Endothelial cell of umbilical vein (primary cell): ENCODE results near the gene SLC39A12. TPM values are rescaled to one million over a fixed set of nuclear protein-coding genes. Genes with fewer than 3 reads are reported as not detected.

Experiments
- BruUV-seq: library from RNA; stranded (reverse); fragments of 400-500 nt; replicated peaks from 2 replicates; lab custom pipeline; 2021; lab: Mats Ljungman, UMichigan
- CTCF ChIA-PET: fragments of 300-600, 350-600 bp; sonication (Branson Sonifier 250); formaldehyde crosslinking; loops from one replicate; lab custom pipeline; 2021; ENCODE audit warnings: antibody characterized with exemption, inconsistent platforms; lab: Charles Lee
- POLR2A ChIA-PET: fragments of 300-600, 350-600 bp; sonication (Branson Sonifier 250); formaldehyde crosslinking; loops from one replicate; lab custom pipeline; 2021; ENCODE audit warnings: antibody characterized with exemption, inconsistent platforms; lab: Charles Lee
- DNase-seq: peaks from one replicate; pipeline ENCODE4 v3.0.0-alpha.2; 2011; ENCODE audit warnings: low read depth, low spot score
- FAIRE-seq: peaks from 2 replicates; lab custom pipeline; 2011; peaks lifted over from hg19 to GRCh38; lab: Jason Lieb, UNC
- H2AFZ ChIP-seq: 2 replicates; pipeline ENCODE4 v1.6.0; 2012; ENCODE audit warnings: low read depth, low read length, control low read depth, inconsistent platforms
- H3K27ac ChIP-seq: 2 replicates; pipeline ENCODE4 v1.5.1; 2011; ENCODE audit warnings: low read depth, mild to moderate bottlenecking, control low read depth, low read length, moderate library complexity; ENCODE audit not compliant: insufficient read depth
- H3K27me3 ChIP-seq, 2 experiments: 2 replicates each; pipeline versions ENCODE4 v1.6.0 to v1.6.1; 2011; ENCODE audit warnings: low read length in 2 of 2, mixed read lengths in 1 of 2; ENCODE audit not compliant: control insufficient read depth in 2 of 2, insufficient read depth in 2 of 2
- H3K36me3 ChIP-seq, 2 experiments: 2 replicates in 1 of 2; 3 replicates in 1 of 2; pipeline ENCODE4 v1.5.1; 2011; ENCODE audit warnings: low read length in 2 of 2, mild to moderate bottlenecking in 1 of 2, moderate library complexity in 1 of 2; ENCODE audit not compliant: control insufficient read depth in 2 of 2, insufficient read depth in 2 of 2; ENCODE audit errors: extremely low read depth in 1 of 2
- H3K4me1 ChIP-seq: 3 replicates; pipeline ENCODE4 v1.5.1; 2011; ENCODE audit warnings: mild to moderate bottlenecking, low read length; ENCODE audit not compliant: control insufficient read depth, insufficient read depth; ENCODE audit errors: extremely low read depth
- H3K4me2 ChIP-seq: 2 replicates; pipeline ENCODE4 v1.6.1; 2011; ENCODE audit warnings: low read length, control low read depth, mixed read lengths; ENCODE audit not compliant: insufficient read depth
- H3K4me3 ChIP-seq, 3 experiments: fragments of 200-600 bp in 1 of 3; sonication (generic), shearing (Covaris generic) in 1 of 3; replicated peaks in 1 of 3; 2 replicates each; pipeline ENCODE4 v1.5.1; 2011 to 2016; ENCODE audit warnings: control low read depth in 3 of 3, low read length in 3 of 3, mild to moderate bottlenecking in 2 of 3, inconsistent platforms in 1 of 3, low read depth in 1 of 3, moderate library complexity in 1 of 3; ENCODE audit not compliant: insufficient read depth in 1 of 3
- H3K79me2 ChIP-seq: 2 replicates; pipeline ENCODE4 v1.6.0; 2012; ENCODE audit warnings: low read length, inconsistent platforms; ENCODE audit not compliant: control insufficient read depth, insufficient read depth
- H3K9ac ChIP-seq: replicated peaks from 2 replicates; pipeline ENCODE3; 2011; ENCODE audit warnings: low read length, control low read depth; ENCODE audit not compliant: insufficient read depth; ENCODE audit errors: extremely low read depth
- H3K9me1 ChIP-seq: replicated peaks from 3 replicates; pipeline ENCODE4 v1.6.0; 2011; ENCODE audit warnings: mild to moderate bottlenecking, low read length; ENCODE audit not compliant: control insufficient read depth, insufficient read depth; ENCODE audit errors: extremely low read depth
- H3K9me3 ChIP-seq: replicated peaks from 2 replicates; pipeline ENCODE4 v1.5.1; 2012; ENCODE audit warnings: low read length, inconsistent platforms; ENCODE audit not compliant: control insufficient read depth, insufficient read depth
- H4K20me1 ChIP-seq: replicated peaks from 2 replicates; pipeline ENCODE3; 2011; ENCODE audit warnings: mild to moderate bottlenecking, low read length; ENCODE audit not compliant: control insufficient read depth, insufficient read depth; ENCODE audit errors: extremely low read depth
- EZH2 ChIP-seq: IDR thresholded peaks from 2 replicates; pipeline ENCODE4 v1.6.1; 2012; ENCODE audit warnings: borderline replicate concordance, low read depth, mild to moderate bottlenecking, moderate library complexity, low read length, inconsistent platforms; ENCODE audit not compliant: severe bottlenecking
- FOS ChIP-seq: IDR thresholded peaks from 2 replicates; pipeline ENCODE4 v1.6.1; 2011; ENCODE audit warnings: mild to moderate bottlenecking, low read length, moderate library complexity, borderline replicate concordance; ENCODE audit not compliant: insufficient read depth
- GATA2 ChIP-seq: IDR thresholded peaks from 2 replicates; pipeline ENCODE4 v1.7.0; 2011; ENCODE audit warnings: low read depth, mild to moderate bottlenecking, moderate library complexity, mixed read lengths, low read length; ENCODE audit not compliant: insufficient read length, insufficient read depth
- JUN ChIP-seq: IDR thresholded peaks from 2 replicates; pipeline ENCODE4 v1.6.1; 2011; ENCODE audit warnings: borderline replicate concordance, low read depth; ENCODE audit not compliant: insufficient read length, insufficient read depth
- MYC ChIP-seq: IDR thresholded peaks from one replicate; pipeline ENCODE4 v1.6.1; 2011; ENCODE audit warnings: mild to moderate bottlenecking, low read depth, low read length
- POLR2A ChIP-seq: IDR thresholded peaks from 2 replicates; pipeline ENCODE4 v1.6.1; 2012; ENCODE audit warnings: low read depth, mild to moderate bottlenecking, control low read depth, low read length
- POLR2AphosphoS5 ChIP-seq: IDR thresholded peaks from 2 replicates; pipeline ENCODE4 v1.6.1; 2012; ENCODE audit warnings: low read depth, mild to moderate bottlenecking, control low read depth, low read length, moderate library complexity; ENCODE audit not compliant: insufficient read depth
- dilution Hi-C: fragments of 300-500 bp; cut with MboI; formaldehyde crosslinking; loops from one replicate; pipeline ENCODE4 v1.15.0; 2019; ENCODE audit warnings: low sequenced_read_pairs; ENCODE audit not compliant: extremely low pct_ligation_motif_present
- intact Hi-C: fragments of 100-400 bp; cut with micrococcal nuclease; formaldehyde crosslinking; loops from one replicate; pipeline ENCODE4 v1.10.0; 2022
- polyA plus RNA-seq, 4 experiments: library from polyadenylated mRNA; depleted of rRNA in 3 of 4; stranded (reverse) in 3 of 4; unstranded in 1 of 4; fragments of >200 nt; gene quantifications; 2 replicates each; pipeline versions ENCODE4 v1.2.1 to v1.2.3, GENCODE V29; 2011 to 2012; ENCODE audit warnings: missing spikeins in 1 of 4
- total RNA-seq: library from RNA; stranded (reverse); gene quantifications from 2 replicates; pipeline ENCODE4 v1.2.3, GENCODE V29; 2021
- TF ChIP-seq, protein P1 (sequence below), 2 donors: IDR thresholded peaks; 1 replicate in 1 of 2; 2 replicates in 1 of 2; pipeline ENCODE4 v1.5.1; 2011; ENCODE audit warnings: low read length in 2 of 2, mild to moderate bottlenecking in 2 of 2, moderate library complexity in 2 of 2, control low read depth in 1 of 2, inconsistent platforms in 1 of 2, low read depth in 1 of 2; ENCODE audit not compliant: insufficient read depth in 1 of 2; ENCODE audit errors: extremely low read depth in 1 of 2
- TF ChIP-seq, protein P2 (sequence below): IDR thresholded peaks from 2 replicates; pipeline ENCODE4 v1.6.1; 2011; ENCODE audit not compliant: insufficient read depth, insufficient read length

Gene SLC39A12
- total and polyA plus RNA-seq, 2 donors (not counting 3 experiments of a cell fraction or from before 2014, with no cell fraction given) = not detected

DNA sequence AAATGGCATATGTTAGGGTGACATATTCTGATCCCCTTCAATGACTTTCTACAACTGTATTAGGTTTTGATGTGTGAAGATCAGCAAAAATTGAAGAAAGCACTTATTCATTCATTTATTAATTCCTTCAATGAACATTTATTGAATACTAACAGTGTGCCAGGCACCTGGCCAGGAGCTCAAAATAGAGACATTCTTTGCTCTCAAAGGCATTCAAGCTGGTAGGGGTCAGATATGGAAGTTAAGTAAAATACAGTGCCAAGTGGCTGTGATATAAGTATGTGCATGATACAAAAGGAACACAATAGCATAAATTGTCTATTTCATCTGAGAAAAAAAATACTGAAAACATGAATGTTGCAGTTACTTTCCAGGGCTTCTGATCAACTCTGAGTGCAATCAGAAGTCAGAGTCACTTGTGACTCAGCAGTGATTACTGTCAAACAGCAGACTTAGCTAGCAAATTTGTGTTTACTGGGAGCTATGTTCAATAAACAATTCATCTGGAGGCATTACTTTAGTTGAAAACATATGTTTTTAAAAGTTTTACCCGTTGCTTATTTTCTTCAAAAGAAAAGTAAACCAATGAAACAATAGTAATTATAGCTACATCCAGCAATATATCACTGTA, 128.1 kb downstream of the SLC39A12 start:
- CTCF ChIA-PET = interaction anchor here (1.0 kb wide), 1 partner anchor 19 kb away, joined by 3 read pairs; no protein-coding TSS in a partner anchor
- no peak for FAIRE-seq
- DNase-seq = no peak
- H3K27ac ChIP-seq = no peak overlapping the region
- no peaks in the 10 kb centered on the region for H3K9me1 ChIP-seq
- H3K4me1 ChIP-seq = no peaks in the 10 kb centered on the region
- no peak overlapping the region for H3K9ac ChIP-seq
- no peak overlapping the region for H2AFZ ChIP-seq
- dilution Hi-C loops (no loop called here), intact Hi-C loops (no loop called here)
- no peaks in the 10 kb centered on the region for H3K27me3 ChIP-seq
- no peaks in the 10 kb centered on the region for H3K36me3 ChIP-seq
- TF ChIP-seq EZH2 = no peak
- TF ChIP-seq, protein P1, sequence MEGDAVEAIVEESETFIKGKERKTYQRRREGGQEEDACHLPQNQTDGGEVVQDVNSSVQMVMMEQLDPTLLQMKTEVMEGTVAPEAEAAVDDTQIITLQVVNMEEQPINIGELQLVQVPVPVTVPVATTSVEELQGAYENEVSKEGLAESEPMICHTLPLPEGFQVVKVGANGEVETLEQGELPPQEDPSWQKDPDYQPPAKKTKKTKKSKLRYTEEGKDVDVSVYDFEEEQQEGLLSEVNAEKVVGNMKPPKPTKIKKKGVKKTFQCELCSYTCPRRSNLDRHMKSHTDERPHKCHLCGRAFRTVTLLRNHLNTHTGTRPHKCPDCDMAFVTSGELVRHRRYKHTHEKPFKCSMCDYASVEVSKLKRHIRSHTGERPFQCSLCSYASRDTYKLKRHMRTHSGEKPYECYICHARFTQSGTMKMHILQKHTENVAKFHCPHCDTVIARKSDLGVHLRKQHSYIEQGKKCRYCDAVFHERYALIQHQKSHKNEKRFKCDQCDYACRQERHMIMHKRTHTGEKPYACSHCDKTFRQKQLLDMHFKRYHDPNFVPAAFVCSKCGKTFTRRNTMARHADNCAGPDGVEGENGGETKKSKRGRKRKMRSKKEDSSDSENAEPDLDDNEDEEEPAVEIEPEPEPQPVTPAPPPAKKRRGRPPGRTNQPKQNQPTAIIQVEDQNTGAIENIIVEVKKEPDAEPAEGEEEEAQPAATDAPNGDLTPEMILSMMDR (IDR thresholded peaks at IDR 0.05; ENCODE audit: extremely low read depth in 1 of 2, insufficient read depth in 1 of 2, low read depth in 1 of 2, low read length in 2 of 2) = no peak
- no peak for TF ChIP-seq POLR2AphosphoS5
- TF ChIP-seq FOS = no peak
- no peak for TF ChIP-seq GATA2
- TF ChIP-seq MYC = no peak
- TF ChIP-seq JUN = no peak
- TF ChIP-seq, protein P2, sequence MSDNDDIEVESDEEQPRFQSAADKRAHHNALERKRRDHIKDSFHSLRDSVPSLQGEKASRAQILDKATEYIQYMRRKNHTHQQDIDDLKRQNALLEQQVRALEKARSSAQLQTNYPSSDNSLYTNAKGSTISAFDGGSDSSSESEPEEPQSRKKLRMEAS = no peak
- no peak for TF ChIP-seq POLR2A
- no TSS peak for BruUV-seq
- POLR2A ChIA-PET = no interaction called here
- H3K9me3 ChIP-seq = no peaks in the 10 kb centered on the region
- H3K4me3 ChIP-seq = no peak overlapping the region
- H4K20me1 ChIP-seq = no peaks in the 10 kb centered on the region
- no peak overlapping the region for H3K4me2 ChIP-seq
- H3K79me2 ChIP-seq = no peaks in the 10 kb centered on the region
